Neural crest cell (in vitro differentiated cells): ENCODE data around the gene TIGD6. TPM values are rescaled to one million over a fixed set of nuclear protein-coding genes. Genes with fewer than 3 reads are reported as not detected.
"Not testable (repeated sequence)": the region's sequence is repeated elsewhere in the genome, so short reads cannot be mapped to it uniquely, and the experiment has no call there.

Source experiments
- DNase-seq: peaks from one replicate; pipeline ENCODE4 v3.0.0; 2021; ENCODE audit warnings: low read depth, mixed read lengths, low spot score
- H3K27ac Mint-ChIP-seq: one replicate; pipeline ENCODE4 v1.8.0; 2021; ENCODE audit warnings: mild to moderate bottlenecking, mixed read lengths; ENCODE audit not compliant: unreplicated experiment
- H3K27me3 Mint-ChIP-seq: 2 replicates; pipeline ENCODE4 v1.8.0; 2021; ENCODE audit warnings: low read depth, mild to moderate bottlenecking, mixed read lengths
- H3K36me3 Mint-ChIP-seq: 2 replicates; pipeline ENCODE4 v1.8.0; 2021; ENCODE audit warnings: low read depth, mild to moderate bottlenecking, mixed read lengths
- H3K4me1 Mint-ChIP-seq: 2 replicates; pipeline ENCODE4 v1.8.0; 2021; ENCODE audit warnings: mixed read lengths
- H3K4me3 Mint-ChIP-seq: one replicate; pipeline ENCODE4 v1.8.0; 2021; ENCODE audit warnings: mild to moderate bottlenecking, mixed read lengths
- H3K9me3 Mint-ChIP-seq: 2 replicates; pipeline ENCODE4 v1.8.0; 2021; ENCODE audit warnings: mixed read lengths
- total RNA-seq: library from RNA; stranded (reverse); gene quantifications from 2 replicates; pipeline ENCODE4 v1.2.1, GENCODE V29; 2021
- TF ChIP-seq, protein P1 (sequence below): fragments of 200-600 bp; sonication (generic); conservative IDR thresholded peaks from 2 replicates; pipeline ENCODE4 v1.5.0; 2021; ENCODE audit warnings: antibody characterized with exemption, mild to moderate bottlenecking

TIGD6 gene
- total RNA-seq, 1 donor from 2014 or later = 5.9 TPM

- TF ChIP-seq, protein P1, sequence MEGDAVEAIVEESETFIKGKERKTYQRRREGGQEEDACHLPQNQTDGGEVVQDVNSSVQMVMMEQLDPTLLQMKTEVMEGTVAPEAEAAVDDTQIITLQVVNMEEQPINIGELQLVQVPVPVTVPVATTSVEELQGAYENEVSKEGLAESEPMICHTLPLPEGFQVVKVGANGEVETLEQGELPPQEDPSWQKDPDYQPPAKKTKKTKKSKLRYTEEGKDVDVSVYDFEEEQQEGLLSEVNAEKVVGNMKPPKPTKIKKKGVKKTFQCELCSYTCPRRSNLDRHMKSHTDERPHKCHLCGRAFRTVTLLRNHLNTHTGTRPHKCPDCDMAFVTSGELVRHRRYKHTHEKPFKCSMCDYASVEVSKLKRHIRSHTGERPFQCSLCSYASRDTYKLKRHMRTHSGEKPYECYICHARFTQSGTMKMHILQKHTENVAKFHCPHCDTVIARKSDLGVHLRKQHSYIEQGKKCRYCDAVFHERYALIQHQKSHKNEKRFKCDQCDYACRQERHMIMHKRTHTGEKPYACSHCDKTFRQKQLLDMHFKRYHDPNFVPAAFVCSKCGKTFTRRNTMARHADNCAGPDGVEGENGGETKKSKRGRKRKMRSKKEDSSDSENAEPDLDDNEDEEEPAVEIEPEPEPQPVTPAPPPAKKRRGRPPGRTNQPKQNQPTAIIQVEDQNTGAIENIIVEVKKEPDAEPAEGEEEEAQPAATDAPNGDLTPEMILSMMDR = no peak
- no peak for DNase-seq
- H3K4me1 Mint-ChIP-seq = peaks cover 16% of the 10 kb centered on the region
- H3K27ac Mint-ChIP-seq = no peak overlapping the region
- no peaks in the 10 kb centered on the region for H3K9me3 Mint-ChIP-seq
- no peaks in the 10 kb centered on the region for H3K27me3 Mint-ChIP-seq
- no peaks in the 10 kb centered on the region for H3K36me3 Mint-ChIP-seq
- no peak overlapping the region for H3K4me3 Mint-ChIP-seq
Measured at GRCh38 chr5:149946118-149946517, 54.3 kb downstream of the TIGD6 start.

GRCh38 chr5:149944666-149945065, 55.8 kb downstream of the TIGD6 start, which contains the start of gene PDE6A:
Gene PDE6A, minus strand, starts transcription at chr5:149944793. Its CDS starts 120 bp downstream, at chr5:149944673.
- Mint-ChIP-seq H3K9me3 (no peaks in the 10 kb centered on the region), H3K27me3 (no peaks in the 10 kb centered on the region), H3K27ac (no peak within 1 kb of the TSS), H3K4me3 (no peak within 1 kb of the TSS), H3K4me1 (peaks cover 25% of the 10 kb centered on the region), H3K36me3 (no peaks in the 10 kb centered on the region)
- TF ChIP-seq, protein P1 = no peak
- DNase-seq = no peak

GRCh38 chr5:149943177-149943949, 57.1 kb downstream of the TIGD6 start:
- H3K36me3 Mint-ChIP-seq = not testable (repeated sequence)

More at GRCh38 chr5:149943177-149943949, 57.1 kb downstream of the TIGD6 start:
- not testable (repeated sequence) for H3K27ac Mint-ChIP-seq, H3K27me3 Mint-ChIP-seq, H3K9me3 Mint-ChIP-seq, H3K4me3 Mint-ChIP-seq, DNase-seq
- H3K4me1 Mint-ChIP-seq = peaks cover 25% of the 10 kb centered on the region

Other genes starting within 250 kb of the TIGD6 start
- gene PDE6A, start 55.9 kb downstream of the TIGD6 start, total RNA-seq = not detected in 2 replicates
- gene SLC26A2, start 39.9 kb downstream of the TIGD6 start, total RNA-seq = 14.2 and 14.3 TPM in 2 replicates
- 40.4 and 44.4 TPM in 2 replicates for gene HMGXB3, start 85 bp upstream of the TIGD6 start, total RNA-seq
- not detected in 2 replicates for gene CSF1R, start 85.9 kb upstream of the TIGD6 start, total RNA-seq
- 10.8 and 15.3 TPM in 2 replicates for gene PDGFRB, start 155.2 kb upstream of the TIGD6 start, total RNA-seq
- not detected in 2 replicates for gene CDX1, start 166.1 kb upstream of the TIGD6 start, total RNA-seq
- gene SLC6A7, start 189.4 kb upstream of the TIGD6 start, total RNA-seq = not detected in 2 replicates